ENCODE data around the gene TRAF3IP3.

GRCh38 chr1:209733409-209734192 lies 22.3 kb upstream of the TRAF3IP3 start:
- TF ChIP-seq MYC (IDR thresholded peaks at IDR 0.05; ENCODE audit: low read depth, low read length) (no peak), CTCF (IDR thresholded peaks at IDR 0.05; ENCODE audit: extremely low read depth in 1 of 2, insufficient read depth in 1 of 2, low read depth in 1 of 2, low read length in 2 of 2) (no peak), EZH2 (IDR thresholded peaks at IDR 0.05; ENCODE audit: borderline replicate concordance, low read depth, low read length, severe bottlenecking) (no peak)
